ENCODE measurements around the gene VWA7. TPM values are rescaled to one million over a fixed set of nuclear protein-coding genes. Genes with fewer than 3 reads are reported as not detected.
A peak's percentile ranks its signal among the peaks of the same experiment; 100 is the strongest.

VWA7 gene
- polyA plus RNA-seq, 2 donors = 0.33 to 1.3 TPM

- WGBS, 2 donors = 81 to 96% methylated on average over 5 of the region's 5 CpGs
- Histone ChIP-seq H3K9me3 (ENCODE audit: control insufficient read depth in 2 of 2, insufficient read depth in 1 of 2, low read depth in 1 of 2, low read length in 1 of 2) (no peaks in the 10 kb centered on the region), H3K27ac (ENCODE audit: low read depth in 2 of 2, low read length in 1 of 2) (no peak overlapping the region)
These were observed 16.3 kb downstream of the VWA7 start for GRCh38 chr6:31760790-31761189.

GRCh38 chr6:31758281-31758680, 18.8 kb downstream of the VWA7 start:
- Histone ChIP-seq H3K36me3 (ENCODE audit: control insufficient read depth in 2 of 2, insufficient read depth in 2 of 2, low read length in 1 of 2) (no peaks in the 10 kb centered on the region), H3K27ac (ENCODE audit: low read depth in 2 of 2, low read length in 1 of 2) (no peak overlapping the region), H3K4me1 (ENCODE audit: control insufficient read depth in 2 of 2, insufficient read depth in 2 of 2, low read length in 1 of 2) (no peaks in the 10 kb centered on the region), H3K27me3 (ENCODE audit: control insufficient read depth in 1 of 2, insufficient read depth in 2 of 2, low read length in 2 of 2) (no peaks in the 10 kb centered on the region), H3K9me3 (ENCODE audit: control insufficient read depth in 2 of 2, insufficient read depth in 1 of 2, low read depth in 1 of 2, low read length in 1 of 2) (no peaks in the 10 kb centered on the region), H3K4me3 (ENCODE audit: low read depth in 1 of 2, low read length in 2 of 2) (no peak overlapping the region)
- WGBS, 2 donors = 93 to 97% methylated on average over 2 of the region's 2 CpGs

More at GRCh38 chr6:31760790-31761189, 16.3 kb downstream of the VWA7 start:
- H3K36me3 ChIP-seq (ENCODE audit: control insufficient read depth in 2 of 2, insufficient read depth in 2 of 2, low read length in 1 of 2) = no peaks in the 10 kb centered on the region
- H3K4me1 ChIP-seq (ENCODE audit: control insufficient read depth in 2 of 2, insufficient read depth in 2 of 2, low read length in 1 of 2) = no peaks in the 10 kb centered on the region
- no peak overlapping the region for H3K4me3 ChIP-seq (ENCODE audit: low read depth in 1 of 2, low read length in 2 of 2)
- H3K27me3 ChIP-seq (ENCODE audit: control insufficient read depth in 1 of 2, insufficient read depth in 2 of 2, low read length in 2 of 2) = no peaks in the 10 kb centered on the region

- Histone ChIP-seq H3K27ac (ENCODE audit: low read depth in 2 of 2, low read length in 1 of 2) (no peak overlapping the region), H3K4me1 (ENCODE audit: control insufficient read depth in 2 of 2, insufficient read depth in 2 of 2, low read length in 1 of 2) (no peaks in the 10 kb centered on the region), H3K9me3 (ENCODE audit: control insufficient read depth in 2 of 2, insufficient read depth in 1 of 2, low read depth in 1 of 2, low read length in 1 of 2) (no peaks in the 10 kb centered on the region), H3K36me3 (ENCODE audit: control insufficient read depth in 2 of 2, insufficient read depth in 2 of 2, low read length in 1 of 2) (no peaks in the 10 kb centered on the region), H3K27me3 (ENCODE audit: control insufficient read depth in 1 of 2, insufficient read depth in 2 of 2, low read length in 2 of 2) (no peaks in the 10 kb centered on the region), H3K4me3 (ENCODE audit: low read depth in 1 of 2, low read length in 2 of 2) (no peak overlapping the region)
- 69 to 70% methylated on average over 8 of the region's 8 CpGs for WGBS, 2 donors
These were observed 24.3 kb downstream of the VWA7 start for GRCh38 chr6:31752739-31753319.

- 85 to 91% methylated on average over 7 of the region's 7 CpGs for WGBS, 2 donors
- H3K27me3 ChIP-seq (ENCODE audit: control insufficient read depth in 1 of 2, insufficient read depth in 2 of 2, low read length in 2 of 2) = no peaks in the 10 kb centered on the region
- H3K36me3 ChIP-seq (ENCODE audit: control insufficient read depth in 2 of 2, insufficient read depth in 2 of 2, low read length in 1 of 2) = peaks cover 0 to 3% of the 10 kb centered on the region in 2 donors
- H3K4me3 ChIP-seq (ENCODE audit: low read depth in 1 of 2, low read length in 2 of 2) = no peak overlapping the region
- peaks cover 0 to 2% of the 10 kb centered on the region in 2 donors for H3K4me1 ChIP-seq (ENCODE audit: control insufficient read depth in 2 of 2, insufficient read depth in 2 of 2, low read length in 1 of 2)
- H3K9me3 ChIP-seq (ENCODE audit: control insufficient read depth in 2 of 2, insufficient read depth in 1 of 2, low read depth in 1 of 2, low read length in 1 of 2) = no peaks in the 10 kb centered on the region
- no peak overlapping the region for H3K27ac ChIP-seq (ENCODE audit: low read depth in 2 of 2, low read length in 1 of 2)
These were observed 26.6 kb downstream of the VWA7 start for GRCh38 chr6:31750411-31751022.

- Histone ChIP-seq H3K27me3 (ENCODE audit: control insufficient read depth in 1 of 2, insufficient read depth in 2 of 2, low read length in 2 of 2) (no peaks in the 10 kb centered on the region), H3K4me1 (ENCODE audit: control insufficient read depth in 2 of 2, insufficient read depth in 2 of 2, low read length in 1 of 2) (peaks cover 0 to 2% of the 10 kb centered on the region in 2 donors), H3K9me3 (ENCODE audit: control insufficient read depth in 2 of 2, insufficient read depth in 1 of 2, low read depth in 1 of 2, low read length in 1 of 2) (no peaks in the 10 kb centered on the region), H3K36me3 (ENCODE audit: control insufficient read depth in 2 of 2, insufficient read depth in 2 of 2, low read length in 1 of 2) (peaks cover 0 to 3% of the 10 kb centered on the region in 2 donors), H3K27ac (ENCODE audit: low read depth in 2 of 2, low read length in 1 of 2) (no peak overlapping the region), H3K4me3 (ENCODE audit: low read depth in 1 of 2, low read length in 2 of 2) (no peak overlapping the region)
- WGBS, 2 donors = 87 to 90% methylated on average over 8 of the region's 8 CpGs
These were observed 27.7 kb downstream of the VWA7 start for GRCh38 chr6:31749301-31750036.

- peaks cover 0 to 3% of the 10 kb centered on the region in 2 donors for H3K36me3 ChIP-seq (ENCODE audit: control insufficient read depth in 2 of 2, insufficient read depth in 2 of 2, low read length in 1 of 2)
- H3K4me3 ChIP-seq (ENCODE audit: low read depth in 1 of 2, low read length in 2 of 2) = no peak overlapping the region
- no peaks in the 10 kb centered on the region for H3K9me3 ChIP-seq (ENCODE audit: control insufficient read depth in 2 of 2, insufficient read depth in 1 of 2, low read depth in 1 of 2, low read length in 1 of 2)
- WGBS, 2 donors = 63 to 65% methylated on average over 1 of the region's 1 CpG
- H3K4me1 ChIP-seq (ENCODE audit: control insufficient read depth in 2 of 2, insufficient read depth in 2 of 2, low read length in 1 of 2) = peaks cover 0 to 2% of the 10 kb centered on the region in 2 donors
- no peak overlapping the region for H3K27ac ChIP-seq (ENCODE audit: low read depth in 2 of 2, low read length in 1 of 2)
- H3K27me3 ChIP-seq (ENCODE audit: control insufficient read depth in 1 of 2, insufficient read depth in 2 of 2, low read length in 2 of 2) = no peaks in the 10 kb centered on the region
These were observed 32.7 kb downstream of the VWA7 start for GRCh38 chr6:31744422-31744821.

- peaks cover 0 to 7% of the 10 kb centered on the region in 2 donors for H3K4me1 ChIP-seq (ENCODE audit: control insufficient read depth in 2 of 2, insufficient read depth in 2 of 2, low read length in 1 of 2)
- H3K4me3 ChIP-seq (ENCODE audit: low read depth in 1 of 2, low read length in 2 of 2) = no peak overlapping the region
- 80 to 84% methylated on average over 3 of the region's 3 CpGs for WGBS, 2 donors
- H3K27me3 ChIP-seq (ENCODE audit: control insufficient read depth in 1 of 2, insufficient read depth in 2 of 2, low read length in 2 of 2) = no peaks in the 10 kb centered on the region
- no peaks in the 10 kb centered on the region for H3K9me3 ChIP-seq (ENCODE audit: control insufficient read depth in 2 of 2, insufficient read depth in 1 of 2, low read depth in 1 of 2, low read length in 1 of 2)
- no peak overlapping the region for H3K27ac ChIP-seq (ENCODE audit: low read depth in 2 of 2, low read length in 1 of 2)
- H3K36me3 ChIP-seq (ENCODE audit: control insufficient read depth in 2 of 2, insufficient read depth in 2 of 2, low read length in 1 of 2) = peaks cover 0 to 3% of the 10 kb centered on the region in 2 donors
These were observed 34.2 kb downstream of the VWA7 start for GRCh38 chr6:31742894-31743293.

GRCh38 chr6:31741815-31742214, 35.3 kb downstream of the VWA7 start:
- H3K4me3 ChIP-seq (ENCODE audit: low read depth in 1 of 2, low read length in 2 of 2) = no peak overlapping the region
- H3K27me3 ChIP-seq (ENCODE audit: control insufficient read depth in 1 of 2, insufficient read depth in 2 of 2, low read length in 2 of 2) = no peaks in the 10 kb centered on the region
- no peaks in the 10 kb centered on the region for H3K36me3 ChIP-seq (ENCODE audit: control insufficient read depth in 2 of 2, insufficient read depth in 2 of 2, low read length in 1 of 2)
- H3K9me3 ChIP-seq (ENCODE audit: control insufficient read depth in 2 of 2, insufficient read depth in 1 of 2, low read depth in 1 of 2, low read length in 1 of 2) = no peaks in the 10 kb centered on the region
- H3K4me1 ChIP-seq (ENCODE audit: control insufficient read depth in 2 of 2, insufficient read depth in 2 of 2, low read length in 1 of 2) = peaks cover 1 to 7% of the 10 kb centered on the region in 2 donors
- 72 to 76% methylated on average over 2 of the region's 2 CpGs for WGBS, 2 donors
- peak overlapping the region in 1 of 2 donors; percentile 3 for H3K27ac ChIP-seq (ENCODE audit: low read depth in 2 of 2, low read length in 1 of 2)

GRCh38 chr6:31740397-31741223, 36.5 kb downstream of the VWA7 start:
- H3K4me1 ChIP-seq (ENCODE audit: control insufficient read depth in 2 of 2, insufficient read depth in 2 of 2, low read length in 1 of 2) = peaks cover 3 to 10% of the 10 kb centered on the region in 2 donors
- peak overlapping the region; percentile 74 to 83 for H3K4me3 ChIP-seq (ENCODE audit: low read depth in 1 of 2, low read length in 2 of 2)
- H3K9me3 ChIP-seq (ENCODE audit: control insufficient read depth in 2 of 2, insufficient read depth in 1 of 2, low read depth in 1 of 2, low read length in 1 of 2) = no peaks in the 10 kb centered on the region
- H3K27me3 ChIP-seq (ENCODE audit: control insufficient read depth in 1 of 2, insufficient read depth in 2 of 2, low read length in 2 of 2) = no peaks in the 10 kb centered on the region
- peak overlapping the region; percentile 78 to 98 for H3K27ac ChIP-seq (ENCODE audit: low read depth in 2 of 2, low read length in 1 of 2)
- no peaks in the 10 kb centered on the region for H3K36me3 ChIP-seq (ENCODE audit: control insufficient read depth in 2 of 2, insufficient read depth in 2 of 2, low read length in 1 of 2)
- 14 to 16% methylated on average over 29 of the region's 29 CpGs for WGBS, 2 donors
